Activated CD8-positive, alpha-beta memory T cell treated with anti-CD3 and anti-CD28 coated beads, Interleukin-2, amount 50 U/mL, for 1 hour (primary cell): ENCODE data around the gene KCNB1.
"Not testable (repeated sequence)": the region's sequence is repeated elsewhere in the genome, so short reads cannot be mapped to it uniquely, and the experiment has no call there.

Experiments used
- DNase-seq: peaks from one replicate; pipeline ENCODE4 v3.0.0-alpha.2; 2020; ENCODE audit errors: extremely low read depth

KCNB1 gene

DNA sequence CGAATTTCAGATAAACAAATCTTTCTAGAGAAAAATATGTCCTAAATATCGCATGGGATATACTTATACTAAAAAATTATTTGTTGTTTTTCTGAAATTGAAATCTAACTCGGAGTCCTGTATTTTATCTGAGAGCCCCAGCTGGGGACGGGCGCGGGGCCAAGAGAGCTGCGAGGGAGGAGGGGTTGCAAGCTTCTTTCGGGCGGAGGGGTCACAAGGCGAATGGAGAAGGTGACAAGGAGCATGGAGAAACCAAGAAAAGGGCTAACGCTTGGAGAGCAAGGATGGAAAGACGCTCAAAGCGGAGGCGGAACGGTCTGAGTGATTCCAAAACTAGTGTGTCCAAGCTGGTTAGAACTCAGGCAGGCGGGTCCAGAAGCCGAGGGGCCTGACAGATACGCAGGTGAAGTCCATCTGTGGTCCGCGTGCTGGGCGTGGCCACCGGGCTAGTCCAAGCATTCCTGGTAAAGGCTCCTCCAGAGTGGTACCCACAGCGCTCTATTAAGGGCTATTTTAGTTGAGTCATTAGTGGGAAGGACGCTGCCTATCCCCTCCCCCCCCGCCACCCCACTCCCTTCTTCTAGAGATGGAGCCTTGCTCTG lies 163.2 kb downstream of the KCNB1 start:
- no peak for DNase-seq

- no peak for DNase-seq
These were observed 163.8 kb downstream of the KCNB1 start for GRCh38 chr20:49318430-49319207.

GRCh38 chr20:49318091-49318429 lies 164.4 kb downstream of the KCNB1 start:
- DNase-seq: no peak

GRCh38 chr20:49316704-49317103 lies 165.8 kb downstream of the KCNB1 start:
- no peak for DNase-seq

- no peak for DNase-seq
These were observed 166.9 kb downstream of the KCNB1 start for GRCh38 chr20:49315580-49315979.

GRCh38 chr20:49314052-49314451 lies 168.4 kb downstream of the KCNB1 start:
- not testable (repeated sequence) for DNase-seq
